NCI-H187 (cell line): ENCODE measurements around the gene PIN1.
"Not testable (repeated sequence)": the region's sequence is repeated elsewhere in the genome, so short reads cannot be mapped to it uniquely, and the experiment has no call there.

Source experiments
- DNase-seq, 2 experiments: peaks; one replicate each; lab custom pipeline; 2025; lab: John Stamatoyannopoulos, UW

Gene PIN1

DNA sequence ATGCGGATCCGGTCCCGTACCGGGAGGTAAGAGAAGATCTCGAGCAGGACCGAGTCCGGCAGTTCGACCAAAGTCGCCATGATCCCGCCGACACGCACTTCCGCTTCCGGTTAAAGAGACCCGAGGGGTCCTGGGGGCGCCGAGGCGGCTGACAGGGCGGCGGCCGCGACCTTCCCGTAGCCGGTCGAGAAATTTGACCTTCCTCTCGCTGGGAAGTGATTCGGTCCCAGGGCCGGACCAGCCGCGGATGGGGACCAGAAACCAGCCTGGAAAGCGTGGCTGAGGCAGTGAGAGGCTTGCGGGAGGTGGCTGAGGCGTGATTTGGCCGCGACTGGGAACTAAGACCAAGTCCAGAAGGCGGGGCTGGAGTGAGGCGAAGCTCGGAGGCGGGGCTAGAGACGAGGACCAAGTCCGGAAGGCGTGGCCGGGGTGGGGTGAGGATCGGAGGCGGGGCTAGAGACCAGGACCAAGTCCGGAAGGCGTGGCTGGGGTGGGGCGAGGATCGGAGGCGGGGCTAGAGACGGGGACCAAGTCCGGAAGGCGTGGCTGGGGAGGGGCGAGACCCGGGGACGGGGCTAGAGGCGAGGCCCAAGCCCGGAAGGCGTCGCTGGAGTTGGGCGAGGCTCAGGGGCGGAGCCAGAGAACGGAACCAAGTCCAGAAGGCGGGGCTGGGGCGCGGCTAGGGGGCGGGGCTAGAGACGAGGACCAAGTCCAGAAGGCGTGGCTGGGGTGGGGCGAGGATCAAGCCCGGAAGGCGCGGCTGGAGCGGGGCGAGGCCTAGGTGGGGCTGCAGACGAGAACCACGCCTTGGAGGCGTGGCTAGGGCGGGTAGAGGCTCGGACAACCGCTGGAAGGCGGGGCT, 16.2 kb upstream of the PIN1 start, which contains the start of gene FBXL12:
Gene FBXL12 (minus strand): TSS at position 346 of the 862 bp plus-strand sequence. CDS start 266 bp downstream, at position 80.
- peak; percentile 97 to 99 for DNase-seq

DNA sequence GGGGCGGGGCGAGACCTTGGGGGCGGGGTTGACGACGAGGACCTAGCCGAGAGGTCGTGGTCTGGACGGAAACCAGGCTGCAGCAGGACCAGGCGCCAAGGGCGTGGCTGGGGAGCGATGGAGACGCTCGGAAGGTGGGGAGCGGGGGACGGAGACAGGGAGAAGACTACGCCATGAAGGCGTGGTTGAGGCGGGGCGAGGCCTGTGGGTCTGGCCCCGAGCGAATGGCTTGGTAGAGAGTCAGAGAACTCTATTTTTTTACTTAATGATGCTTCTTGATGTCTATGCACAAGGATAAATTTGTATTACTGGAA, 15.6 kb upstream of the PIN1 start:
- DNase-seq: no peak

GRCh38 chr19:9820034-9820433, 15.1 kb upstream of the PIN1 start:
- not testable (repeated sequence) for DNase-seq

DNA sequence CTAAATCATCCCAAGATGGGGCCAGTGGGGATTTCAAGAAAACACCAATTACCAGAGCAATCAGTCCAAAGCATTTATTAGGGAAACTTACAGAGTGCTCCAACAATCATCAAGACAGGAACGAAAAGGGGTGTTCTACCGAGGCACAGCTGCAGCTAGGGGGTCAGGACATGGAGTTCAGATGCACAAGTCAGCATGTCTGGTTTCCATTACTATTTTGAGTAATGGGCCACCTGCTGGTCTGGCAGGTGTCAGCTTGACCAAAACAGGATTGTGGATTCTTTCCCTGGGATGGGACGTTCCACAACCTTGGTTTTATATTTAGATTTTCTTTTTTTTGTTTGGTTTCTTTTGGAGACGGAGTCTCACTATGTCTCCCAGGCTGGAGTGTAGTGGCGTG, 11.3 kb upstream of the PIN1 start:
- DNase-seq: no peak

GRCh38 chr19:9827289-9828238, 7.6 kb upstream of the PIN1 start, which contains the start of gene UBL5:
Gene UBL5, plus strand, starts transcription at chr19:9827918. Its CDS starts 420 bp downstream, at chr19:9828338.
- peak; percentile 21 to 65 for DNase-seq

- no peak for DNase-seq
Measured at GRCh38 chr19:9828551-9829063, 6.5 kb upstream of the PIN1 start.

- no peak for DNase-seq
Measured at GRCh38 chr19:9834307-9834725, 802 bp upstream of the PIN1 start.

- no peak for DNase-seq
Measured at GRCh38 chr19:9835507-9835949, 410 bp downstream of the PIN1 start.

DNA sequence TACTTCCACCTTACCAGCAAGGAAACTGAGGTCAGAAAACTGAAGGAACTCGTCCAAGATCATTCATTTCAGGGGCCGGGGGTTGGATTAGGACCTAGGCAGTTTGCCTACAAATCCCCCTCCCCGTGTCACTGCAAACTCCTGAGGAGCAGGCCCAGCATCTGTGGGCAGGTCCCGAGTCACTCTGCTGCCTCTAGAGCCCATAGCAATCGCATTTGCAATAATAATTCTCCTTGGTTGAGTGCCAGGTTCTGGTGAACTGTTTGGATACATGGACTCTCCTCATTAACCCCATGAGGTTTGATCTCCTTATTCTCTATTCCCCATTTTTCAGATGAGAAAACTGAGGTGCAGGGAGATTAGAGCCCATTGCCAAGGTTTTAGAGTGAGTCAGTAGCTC, 903 bp downstream of the PIN1 start:
- no peak for DNase-seq

- DNase-seq: no peak
Measured at GRCh38 chr19:9838324-9838723, 3.2 kb downstream of the PIN1 start.

DNA sequence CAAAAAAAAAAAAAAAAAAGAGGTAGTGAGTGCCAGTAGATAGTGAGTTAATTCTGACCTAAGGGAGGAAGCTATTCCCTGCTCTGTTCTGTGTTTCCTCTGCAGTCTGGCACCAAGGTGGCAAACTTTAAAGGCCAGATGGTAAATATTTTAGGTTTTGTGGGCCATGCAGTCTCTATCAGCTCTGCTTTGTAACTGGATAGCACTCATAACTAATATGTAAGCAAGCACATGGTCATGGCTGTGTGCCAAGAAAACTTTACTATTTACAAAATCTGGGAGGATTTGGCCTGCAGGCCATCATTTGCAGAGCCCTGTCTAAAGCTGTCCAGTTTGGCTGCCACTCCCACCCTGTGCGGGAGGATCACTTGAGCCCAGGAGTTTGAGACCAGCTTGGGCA, 4.3 kb downstream of the PIN1 start:
- DNase-seq: no peak

GRCh38 chr19:9842834-9843625, 7.9 kb downstream of the PIN1 start:
- no peak for DNase-seq

- DNase-seq: not testable (repeated sequence)
Measured at GRCh38 chr19:9843626-9844273, 8.6 kb downstream of the PIN1 start.

DNA sequence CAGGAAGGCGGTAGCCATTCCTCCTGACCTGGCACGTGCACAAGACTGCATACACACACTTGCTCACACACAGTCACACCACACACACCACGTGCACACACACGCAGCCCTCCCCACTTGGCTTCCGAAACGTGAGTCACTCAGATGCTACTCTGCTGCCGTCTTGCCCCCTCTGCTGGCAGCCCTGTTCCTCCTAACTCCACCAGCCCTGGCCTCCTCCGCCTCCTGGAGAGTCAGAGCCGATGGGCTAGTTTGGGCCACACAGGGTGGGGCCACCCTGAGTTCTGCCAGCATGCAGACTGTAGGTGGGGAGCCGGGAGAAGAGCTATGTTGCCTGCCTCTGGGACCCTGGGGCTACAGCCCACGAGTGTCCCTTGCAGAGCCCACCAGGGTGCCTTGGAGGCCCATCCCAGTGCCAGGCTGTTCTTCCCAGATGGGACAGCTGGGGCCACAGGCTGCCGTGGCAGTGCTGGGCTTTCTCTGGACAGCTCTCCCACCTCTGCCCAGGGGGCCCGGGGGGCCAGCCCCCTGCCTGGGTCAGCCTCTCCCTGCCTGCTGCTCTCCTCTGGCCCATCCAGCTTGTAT, 12.1 kb downstream of the PIN1 start:
- no peak for DNase-seq

GRCh38 chr19:9848060-9848459, 12.9 kb downstream of the PIN1 start:
- no peak for DNase-seq

DNA sequence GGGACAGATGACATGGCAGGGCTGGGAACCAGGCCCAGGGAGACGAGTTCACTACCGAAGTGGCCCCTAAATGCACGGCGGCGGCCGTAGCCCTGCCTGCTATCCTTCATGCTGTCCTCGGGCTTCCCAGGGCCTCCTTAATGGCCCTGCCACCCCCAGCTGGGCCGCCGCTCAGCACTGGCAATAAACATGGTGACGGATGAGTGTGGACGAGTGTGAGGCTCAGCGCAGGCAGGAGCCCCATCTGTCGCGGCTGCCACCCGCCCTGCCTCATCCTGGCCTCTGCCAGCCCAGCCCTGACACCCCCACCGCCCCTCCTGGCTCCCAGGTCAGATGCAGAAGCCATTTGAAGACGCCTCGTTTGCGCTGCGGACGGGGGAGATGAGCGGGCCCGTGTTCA, 13.6 kb downstream of the PIN1 start:
- no peak for DNase-seq

DNA sequence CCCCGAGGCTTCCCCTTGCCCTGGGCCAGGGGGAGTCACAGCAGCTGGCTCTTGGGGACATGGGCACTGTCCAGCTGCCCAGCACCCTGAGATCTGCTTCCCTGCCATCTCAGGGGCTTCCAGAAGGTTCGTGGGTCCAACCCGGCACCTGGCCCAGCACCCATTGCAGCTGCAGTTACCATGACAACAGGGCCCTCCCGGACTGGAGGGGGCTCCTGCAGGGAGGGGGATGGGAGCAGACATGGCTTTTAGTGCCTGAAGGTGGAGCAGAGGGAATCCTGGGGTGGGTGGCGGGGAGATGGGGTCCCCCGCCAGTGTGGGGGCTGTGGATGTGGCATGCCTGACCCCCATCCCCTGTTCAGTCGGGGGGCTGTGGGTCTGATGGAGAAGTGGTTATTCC, 14.7 kb downstream of the PIN1 start:
- DNase-seq: no peak

GRCh38 chr19:9850235-9850959, 15.3 kb downstream of the PIN1 start:
- no peak for DNase-seq

DNA sequence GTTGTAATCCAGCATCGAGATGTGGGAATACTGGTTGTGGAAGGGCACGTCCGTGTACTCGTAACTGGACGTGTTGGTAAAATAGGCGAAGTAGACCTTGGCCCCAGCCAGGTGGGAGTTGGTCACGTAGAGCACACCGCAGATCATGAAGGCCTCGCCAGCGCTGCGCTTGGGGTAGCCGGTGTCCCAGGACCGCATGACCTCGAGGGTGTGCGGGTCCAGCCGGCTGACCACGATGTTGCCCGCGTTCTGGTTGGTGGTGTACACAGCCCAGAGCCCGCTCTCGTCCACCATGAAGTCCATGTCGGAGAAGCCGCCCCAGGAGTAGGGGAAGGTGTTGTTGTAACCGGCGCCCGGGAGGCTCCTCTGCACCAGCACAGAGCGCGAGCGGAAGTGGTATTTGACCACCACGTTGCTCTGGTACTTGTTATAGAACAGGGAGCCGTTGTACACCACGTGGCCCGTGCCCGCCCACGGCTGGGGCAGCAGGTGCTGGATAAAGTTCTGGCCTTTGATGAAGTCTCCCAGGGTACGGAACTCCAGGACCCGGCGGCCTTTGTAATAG, 19.2 kb downstream of the PIN1 start:
- no peak for DNase-seq

DNA sequence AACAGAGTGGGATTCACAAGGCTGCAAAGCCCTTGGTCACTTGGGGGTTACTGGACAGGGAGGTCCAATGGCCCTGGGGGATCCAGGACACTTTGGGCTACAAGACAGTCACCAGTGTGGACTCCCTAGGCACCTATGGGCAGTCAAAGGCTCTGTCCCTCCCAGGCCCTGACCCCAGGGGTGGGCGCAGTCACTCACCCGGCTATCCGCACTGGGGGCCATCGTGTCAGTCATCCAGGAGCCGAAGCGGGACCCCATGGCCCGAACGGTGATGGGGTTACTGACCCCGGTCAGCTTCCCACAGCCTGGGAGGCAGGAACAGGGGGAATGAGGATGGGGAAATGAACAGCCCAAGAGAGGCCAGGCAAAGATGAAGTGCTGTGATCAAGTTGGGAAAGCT, 21.5 kb downstream of the PIN1 start:
- no peak for DNase-seq
